ENCODE results near the gene MMAA.

Gene MMAA

DNA sequence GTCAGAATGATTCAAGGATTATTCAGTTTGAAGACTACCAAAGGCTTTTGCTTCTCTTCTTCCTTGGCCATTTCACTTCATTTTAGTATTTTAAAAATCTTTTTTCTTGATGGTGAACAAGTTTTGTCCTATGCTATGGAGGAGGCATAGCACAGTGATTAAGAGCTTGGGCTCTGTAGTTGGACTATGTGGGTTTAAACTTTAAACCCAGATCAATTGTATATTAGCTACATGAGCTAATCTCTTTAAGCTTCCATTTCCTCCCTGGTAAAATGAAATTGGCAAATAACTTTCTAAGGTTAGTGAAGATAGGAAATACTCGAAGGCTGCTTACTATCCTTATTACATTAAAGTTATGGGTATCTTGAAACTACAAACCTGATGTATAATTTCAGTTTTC is 37.0 kb downstream of the MMAA start:
- no peaks in the 10 kb centered on the region for H3K9me3 ChIP-seq (ENCODE audit: control insufficient read depth, insufficient read depth, low read length)
- no peak for TF ChIP-seq EZH2phosphoT487 (IDR thresholded peaks at IDR 0.05; ENCODE audit: borderline replicate concordance, low read length)
- TF ChIP-seq, protein P1, sequence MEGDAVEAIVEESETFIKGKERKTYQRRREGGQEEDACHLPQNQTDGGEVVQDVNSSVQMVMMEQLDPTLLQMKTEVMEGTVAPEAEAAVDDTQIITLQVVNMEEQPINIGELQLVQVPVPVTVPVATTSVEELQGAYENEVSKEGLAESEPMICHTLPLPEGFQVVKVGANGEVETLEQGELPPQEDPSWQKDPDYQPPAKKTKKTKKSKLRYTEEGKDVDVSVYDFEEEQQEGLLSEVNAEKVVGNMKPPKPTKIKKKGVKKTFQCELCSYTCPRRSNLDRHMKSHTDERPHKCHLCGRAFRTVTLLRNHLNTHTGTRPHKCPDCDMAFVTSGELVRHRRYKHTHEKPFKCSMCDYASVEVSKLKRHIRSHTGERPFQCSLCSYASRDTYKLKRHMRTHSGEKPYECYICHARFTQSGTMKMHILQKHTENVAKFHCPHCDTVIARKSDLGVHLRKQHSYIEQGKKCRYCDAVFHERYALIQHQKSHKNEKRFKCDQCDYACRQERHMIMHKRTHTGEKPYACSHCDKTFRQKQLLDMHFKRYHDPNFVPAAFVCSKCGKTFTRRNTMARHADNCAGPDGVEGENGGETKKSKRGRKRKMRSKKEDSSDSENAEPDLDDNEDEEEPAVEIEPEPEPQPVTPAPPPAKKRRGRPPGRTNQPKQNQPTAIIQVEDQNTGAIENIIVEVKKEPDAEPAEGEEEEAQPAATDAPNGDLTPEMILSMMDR (IDR thresholded peaks at IDR 0.05; ENCODE audit: low read depth, low read length, poor library complexity, severe bottlenecking): no peak

DNA sequence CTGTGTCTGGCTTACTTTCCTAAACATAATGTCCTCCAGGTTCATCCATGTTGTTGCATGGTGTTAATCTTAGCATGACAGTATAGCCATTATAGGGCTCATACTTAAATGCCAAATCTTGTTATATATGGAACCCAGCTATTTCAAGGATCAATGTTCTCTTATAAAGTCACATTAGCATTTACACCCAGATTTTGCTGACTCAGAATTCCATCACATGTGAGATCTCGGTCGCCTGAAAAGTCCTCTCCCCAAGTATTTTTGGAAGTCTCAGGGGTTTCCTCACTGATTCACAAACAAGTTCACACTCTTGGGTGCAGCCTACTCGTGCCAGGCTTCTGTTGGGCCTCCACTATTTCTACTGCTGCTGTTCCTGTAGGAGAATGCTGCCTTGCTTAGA is 40.9 kb downstream of the MMAA start:
- Histone ChIP-seq H4K20me1 (ENCODE audit: control insufficient read depth, insufficient read depth, low read depth, low read length) (no peaks in the 10 kb centered on the region), H3K27ac (ENCODE audit: low read depth, low read length) (no peak overlapping the region), H3K36me3 (ENCODE audit: control insufficient read depth, low read length) (peaks cover 6% of the 10 kb centered on the region), H3K9me3 (ENCODE audit: control insufficient read depth, insufficient read depth, low read length) (no peaks in the 10 kb centered on the region), H3K4me2 (ENCODE audit: low read length) (no peak overlapping the region), H3K79me2 (ENCODE audit: control insufficient read depth, low read length) (no peaks in the 10 kb centered on the region), H3F3A (ENCODE audit: control insufficient read depth, insufficient read depth) (no peaks in the 10 kb centered on the region), H3K9me2 (replicated peaks; ENCODE audit: control insufficient read depth, low read length) (no peaks in the 10 kb centered on the region), H3K4me3 (ENCODE audit: low read length) (no peak overlapping the region), H3K4me1 (ENCODE audit: control insufficient read depth, low read length) (no peaks in the 10 kb centered on the region), H3K27me3 (ENCODE audit: control insufficient read depth, low read length) (no peaks in the 10 kb centered on the region)
- TF ChIP-seq EZH2phosphoT487 (IDR thresholded peaks at IDR 0.05; ENCODE audit: borderline replicate concordance, low read length): no peak
- TF ChIP-seq, protein P1 (IDR thresholded peaks at IDR 0.05; ENCODE audit: low read depth, low read length, poor library complexity, severe bottlenecking): no peak

More for the DNA sequence above, 37.0 kb downstream of the MMAA start:
- H4K20me1 ChIP-seq (ENCODE audit: control insufficient read depth, insufficient read depth, low read depth, low read length): no peaks in the 10 kb centered on the region
- H3K27me3 ChIP-seq (ENCODE audit: control insufficient read depth, low read length): no peaks in the 10 kb centered on the region
- no peak overlapping the region for H3K4me3 ChIP-seq (ENCODE audit: low read length)
- no peaks in the 10 kb centered on the region for H3K9me2 ChIP-seq (replicated peaks; ENCODE audit: control insufficient read depth, low read length)
- H3K79me2 ChIP-seq (ENCODE audit: control insufficient read depth, low read length): no peaks in the 10 kb centered on the region
- H3K4me1 ChIP-seq (ENCODE audit: control insufficient read depth, low read length): no peaks in the 10 kb centered on the region
- H3K4me2 ChIP-seq (ENCODE audit: low read length): no peak overlapping the region
- no peak overlapping the region for H3K27ac ChIP-seq (ENCODE audit: low read depth, low read length)
- H3K36me3 ChIP-seq (ENCODE audit: control insufficient read depth, low read length): peaks cover 17% of the 10 kb centered on the region
- no peaks in the 10 kb centered on the region for H3F3A ChIP-seq (ENCODE audit: control insufficient read depth, insufficient read depth)

DNA sequence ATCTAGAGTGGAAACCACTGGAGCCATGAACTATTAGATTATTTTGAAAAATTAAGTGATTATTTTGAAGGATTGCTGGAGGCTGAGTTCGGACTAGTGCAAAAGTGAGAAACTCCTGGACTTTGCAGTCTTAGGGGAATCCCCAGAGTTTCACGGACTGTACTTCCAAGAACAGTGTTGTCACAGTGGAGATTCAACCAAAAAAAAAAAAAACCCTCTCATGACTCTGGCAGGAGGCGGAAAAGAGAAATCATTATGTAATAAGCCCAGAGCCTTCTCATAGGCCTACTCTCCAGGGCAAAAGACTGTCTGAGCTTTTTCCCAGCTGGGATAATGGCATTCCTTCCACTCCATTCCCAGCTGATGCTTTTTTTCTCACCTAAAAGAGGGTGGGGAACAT is 44.0 kb downstream of the MMAA start:
- TF ChIP-seq, protein P1 (IDR thresholded peaks at IDR 0.05; ENCODE audit: low read depth, low read length, poor library complexity, severe bottlenecking): no peak
- no peak for TF ChIP-seq EZH2phosphoT487 (IDR thresholded peaks at IDR 0.05; ENCODE audit: borderline replicate concordance, low read length)
- H3K36me3 ChIP-seq (ENCODE audit: control insufficient read depth, low read length): no peaks in the 10 kb centered on the region
- no peaks in the 10 kb centered on the region for H3K27me3 ChIP-seq (ENCODE audit: control insufficient read depth, low read length)
- H4K20me1 ChIP-seq (ENCODE audit: control insufficient read depth, insufficient read depth, low read depth, low read length): no peaks in the 10 kb centered on the region
- no peak overlapping the region for H3K27ac ChIP-seq (ENCODE audit: low read depth, low read length)
- no peaks in the 10 kb centered on the region for H3K9me2 ChIP-seq (replicated peaks; ENCODE audit: control insufficient read depth, low read length)
- H3K9me3 ChIP-seq (ENCODE audit: control insufficient read depth, insufficient read depth, low read length): no peaks in the 10 kb centered on the region
- H3K4me2 ChIP-seq (ENCODE audit: low read length): no peak overlapping the region
- no peaks in the 10 kb centered on the region for H3K4me1 ChIP-seq (ENCODE audit: control insufficient read depth, low read length)
- H3K4me3 ChIP-seq (ENCODE audit: low read length): no peak overlapping the region
- no peaks in the 10 kb centered on the region for H3F3A ChIP-seq (ENCODE audit: control insufficient read depth, insufficient read depth)
- no peaks in the 10 kb centered on the region for H3K79me2 ChIP-seq (ENCODE audit: control insufficient read depth, low read length)

DNA sequence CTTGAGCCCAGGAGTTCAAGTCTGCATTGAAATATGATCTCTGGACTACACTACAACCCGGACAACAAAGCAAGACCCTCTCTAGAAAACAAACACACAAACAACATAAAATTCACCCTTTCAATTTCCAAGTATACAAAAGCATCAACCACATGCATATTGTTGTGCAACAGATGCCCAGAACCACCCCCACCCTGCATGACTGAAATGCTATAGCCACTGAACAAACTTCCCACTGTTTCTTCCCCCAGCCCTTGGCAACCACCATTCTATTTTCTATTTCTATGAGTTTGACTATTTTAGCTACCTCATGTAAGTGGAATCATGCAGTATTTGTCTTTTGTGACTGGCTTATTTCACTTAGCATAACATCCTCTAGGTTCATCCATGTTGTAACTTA is 46.6 kb downstream of the MMAA start:
- H3K27me3 ChIP-seq (ENCODE audit: control insufficient read depth, low read length): no peaks in the 10 kb centered on the region
- H3K4me3 ChIP-seq (ENCODE audit: low read length): no peak overlapping the region
- no peaks in the 10 kb centered on the region for H3K9me3 ChIP-seq (ENCODE audit: control insufficient read depth, insufficient read depth, low read length)
- no peaks in the 10 kb centered on the region for H3K9me2 ChIP-seq (replicated peaks; ENCODE audit: control insufficient read depth, low read length)
- TF ChIP-seq, protein P1 (IDR thresholded peaks at IDR 0.05; ENCODE audit: low read depth, low read length, poor library complexity, severe bottlenecking): no peak
- TF ChIP-seq EZH2phosphoT487 (IDR thresholded peaks at IDR 0.05; ENCODE audit: borderline replicate concordance, low read length): no peak
- H3F3A ChIP-seq (ENCODE audit: control insufficient read depth, insufficient read depth): no peaks in the 10 kb centered on the region
- H3K4me1 ChIP-seq (ENCODE audit: control insufficient read depth, low read length): no peaks in the 10 kb centered on the region
- no peak overlapping the region for H3K27ac ChIP-seq (ENCODE audit: low read depth, low read length)
- H3K36me3 ChIP-seq (ENCODE audit: control insufficient read depth, low read length): no peaks in the 10 kb centered on the region
- no peak overlapping the region for H3K4me2 ChIP-seq (ENCODE audit: low read length)
- H4K20me1 ChIP-seq (ENCODE audit: control insufficient read depth, insufficient read depth, low read depth, low read length): no peaks in the 10 kb centered on the region
- no peaks in the 10 kb centered on the region for H3K79me2 ChIP-seq (ENCODE audit: control insufficient read depth, low read length)

Measured in DOHH2 (cell line).